Hepatocyte (in vitro differentiated cells): Measurements from ENCODE around the gene WDR59. TPM values are rescaled to one million over a fixed set of nuclear protein-coding genes. Genes with fewer than 3 reads are reported as not detected.

Experiments used
- DNase-seq: peaks from one replicate; pipeline ENCODE4 v3.0.0-alpha.2; 2016; ENCODE audit warnings: low spot score
- H2AFZ ChIP-seq: fragments of 200-600 bp; sonication (generic); 2 replicates; pipeline ENCODE4 v1.6.0; 2016; ENCODE audit warnings: antibody characterized with exemption, mild to moderate bottlenecking
- H3K27ac ChIP-seq: fragments of 200-600 bp; sonication (generic); 2 replicates; pipeline ENCODE4 v1.5.1; 2016; ENCODE audit warnings: mild to moderate bottlenecking
- H3K27me3 ChIP-seq: fragments of 200-600 bp; sonication (generic); 2 replicates; pipeline ENCODE4 v1.6.1; 2016
- H3K36me3 ChIP-seq: fragments of 200-600 bp; sonication (generic); replicated peaks from 2 replicates; pipeline ENCODE4 v1.5.1; 2016; ENCODE audit warnings: low read depth; ENCODE audit not compliant: insufficient read depth
- H3K4me1 ChIP-seq: fragments of 200-600 bp; sonication (generic); 2 replicates; pipeline ENCODE4 v1.5.1; 2016; ENCODE audit warnings: mild to moderate bottlenecking, moderate library complexity; ENCODE audit not compliant: insufficient read depth
- H3K4me2 ChIP-seq: fragments of 200-600 bp; sonication (generic); 2 replicates; pipeline ENCODE4 v1.6.0; 2016
- H3K4me3 ChIP-seq: fragments of 200-600 bp; sonication (generic); 2 replicates; pipeline ENCODE4 v1.5.1; 2016; ENCODE audit warnings: mild to moderate bottlenecking
- H3K79me2 ChIP-seq: fragments of 200-600 bp; sonication (generic); 2 replicates; pipeline ENCODE4 v1.6.0; 2017; ENCODE audit warnings: mild to moderate bottlenecking
- H3K9me2 ChIP-seq: fragments of 200-600 bp; sonication (generic); replicated peaks from 2 replicates; pipeline ENCODE4 v1.6.0; 2017; ENCODE audit warnings: mild to moderate bottlenecking; ENCODE audit not compliant: insufficient read depth
- H3K9me3 ChIP-seq: fragments of 200-600 bp; sonication (generic); 2 replicates; pipeline ENCODE4 v1.5.1; 2016; ENCODE audit warnings: low read depth, mild to moderate bottlenecking
- H4K20me1 ChIP-seq: fragments of 200-600 bp; sonication (generic); 2 replicates; pipeline ENCODE4 v1.6.0; 2016; ENCODE audit warnings: mild to moderate bottlenecking; ENCODE audit not compliant: insufficient read depth, poor library complexity, severe bottlenecking
- EZH2 ChIP-seq: fragments of 200-600 bp; sonication (generic); IDR thresholded peaks from 2 replicates; pipeline ENCODE4 v1.6.1; 2016; ENCODE audit warnings: antibody characterized with exemption, mild to moderate bottlenecking, borderline replicate concordance
- EZH2phosphoT487 ChIP-seq: fragments of 200-600 bp; sonication (generic); IDR thresholded peaks from one replicate; pipeline ENCODE4 v1.6.1; 2018; ENCODE audit warnings: antibody characterized with exemption, mild to moderate bottlenecking, low read depth, moderate library complexity; ENCODE audit not compliant: unreplicated experiment, severe bottlenecking
- WGBS: methylation state at CpG from one replicate; pipeline ENCODE4 v1.1.6; 2016; ENCODE audit warnings: low lambda C conversion rate; ENCODE audit errors: missing lambda C conversion rate; 5-methylcytosine and 5-hydroxymethylcytosine counted together
- polyA plus RNA-seq: library from polyadenylated mRNA; unstranded; fragments of >200 nt; fragmentation: Nextera tagmentation; extraction: Ambion mirVana; gene quantifications from 2 replicates; pipeline ENCODE4 v1.2.1, GENCODE V29; 2016
- total RNA-seq: library from RNA; depleted of rRNA; stranded (reverse); fragments of >200 nt; gene quantifications from 2 replicates; pipeline ENCODE4 v1.2.3, GENCODE V29; 2014
- TF ChIP-seq, protein P1 (sequence below): fragments of 200-600 bp; sonication (generic); IDR thresholded peaks from 2 replicates; pipeline ENCODE4 v1.5.1; 2016; ENCODE audit warnings: antibody characterized with exemption, mild to moderate bottlenecking; ENCODE audit not compliant: poor library complexity

The WDR59 gene
- total and polyA plus RNA-seq, 2 experiments from 2014 or later: 32.8 to 35.7 TPM

DNA sequence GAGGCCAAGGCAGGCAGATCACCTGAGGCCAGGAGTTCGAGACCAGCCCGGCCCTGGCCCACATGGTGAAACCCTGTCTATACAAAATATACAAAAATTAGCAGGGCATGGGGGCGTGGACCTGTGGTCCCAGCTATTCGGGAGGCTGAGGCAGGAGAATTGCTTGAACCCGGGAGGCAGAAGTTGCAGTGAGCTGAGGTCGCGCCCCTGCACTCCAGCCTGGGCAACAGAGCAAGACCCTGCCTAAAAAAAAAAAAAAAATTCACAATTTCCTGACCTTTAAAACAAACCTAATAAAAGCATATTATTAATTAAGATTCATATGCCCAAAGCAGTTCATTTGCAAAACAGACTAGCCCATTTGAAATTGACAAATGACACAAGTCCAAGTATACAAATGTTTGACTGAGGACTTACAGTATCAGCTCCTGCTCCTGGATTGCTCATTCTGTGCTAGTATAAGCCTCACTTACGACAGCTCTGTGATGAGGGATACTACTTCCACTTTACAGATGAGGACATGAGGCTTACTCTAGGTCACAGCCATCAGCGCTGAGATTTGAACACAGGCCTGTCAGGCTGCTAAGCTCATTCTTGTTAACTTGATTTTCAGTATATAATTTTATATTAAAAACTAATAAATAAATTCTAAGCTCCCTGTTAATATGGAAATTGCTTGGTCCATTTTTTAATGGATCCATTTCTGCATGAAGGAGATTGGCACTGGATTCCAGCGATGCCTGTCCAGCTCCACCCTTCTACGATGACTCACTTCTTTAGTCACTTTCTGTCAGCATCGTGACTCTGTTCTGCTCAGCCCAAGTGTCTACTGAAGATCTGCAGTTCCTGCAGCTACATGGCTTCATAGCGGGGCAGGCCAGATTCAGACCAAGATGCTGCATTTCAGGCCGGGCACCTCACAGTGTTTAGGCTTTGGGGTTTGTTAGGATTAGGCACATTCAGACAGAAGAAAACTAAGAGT lies 88.2 kb downstream of the WDR59 start:
- 94% methylated on average over 14 of the region's 14 CpGs for WGBS
- TF ChIP-seq EZH2phosphoT487 (no peak), EZH2 (no peak)
- TF ChIP-seq, protein P1, sequence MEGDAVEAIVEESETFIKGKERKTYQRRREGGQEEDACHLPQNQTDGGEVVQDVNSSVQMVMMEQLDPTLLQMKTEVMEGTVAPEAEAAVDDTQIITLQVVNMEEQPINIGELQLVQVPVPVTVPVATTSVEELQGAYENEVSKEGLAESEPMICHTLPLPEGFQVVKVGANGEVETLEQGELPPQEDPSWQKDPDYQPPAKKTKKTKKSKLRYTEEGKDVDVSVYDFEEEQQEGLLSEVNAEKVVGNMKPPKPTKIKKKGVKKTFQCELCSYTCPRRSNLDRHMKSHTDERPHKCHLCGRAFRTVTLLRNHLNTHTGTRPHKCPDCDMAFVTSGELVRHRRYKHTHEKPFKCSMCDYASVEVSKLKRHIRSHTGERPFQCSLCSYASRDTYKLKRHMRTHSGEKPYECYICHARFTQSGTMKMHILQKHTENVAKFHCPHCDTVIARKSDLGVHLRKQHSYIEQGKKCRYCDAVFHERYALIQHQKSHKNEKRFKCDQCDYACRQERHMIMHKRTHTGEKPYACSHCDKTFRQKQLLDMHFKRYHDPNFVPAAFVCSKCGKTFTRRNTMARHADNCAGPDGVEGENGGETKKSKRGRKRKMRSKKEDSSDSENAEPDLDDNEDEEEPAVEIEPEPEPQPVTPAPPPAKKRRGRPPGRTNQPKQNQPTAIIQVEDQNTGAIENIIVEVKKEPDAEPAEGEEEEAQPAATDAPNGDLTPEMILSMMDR: no peak

DNA sequence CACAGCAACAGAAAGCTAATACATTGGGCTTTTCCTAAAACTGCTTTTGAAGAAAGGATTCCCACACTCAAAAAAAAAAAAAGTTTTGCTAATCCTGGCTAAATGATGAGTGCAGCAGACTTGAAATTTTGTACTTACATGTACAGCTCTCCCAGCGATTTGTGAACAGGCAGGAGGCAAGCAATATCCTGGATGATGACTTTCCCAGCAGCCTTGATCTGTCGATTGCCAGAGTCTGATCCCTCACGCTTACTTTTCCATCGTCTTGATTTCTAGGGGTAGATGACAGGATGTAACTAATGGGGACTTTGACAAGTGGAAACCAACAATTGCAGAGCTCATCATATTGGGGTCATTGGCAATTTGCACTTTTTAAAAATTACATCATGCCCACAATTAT lies 91.4 kb downstream of the WDR59 start:
- Histone ChIP-seq H3K27me3 (no peaks in the 10 kb centered on the region), H3K4me3 (no peak overlapping the region), H3K9me2 (no peaks in the 10 kb centered on the region), H3K4me1 (no peaks in the 10 kb centered on the region), H4K20me1 (no peaks in the 10 kb centered on the region), H3K27ac (no peak overlapping the region), H2AFZ (no peak overlapping the region), H3K36me3 (no peaks in the 10 kb centered on the region), H3K4me2 (no peak overlapping the region), H3K9me3 (no peaks in the 10 kb centered on the region), H3K79me2 (no peaks in the 10 kb centered on the region)
- TF ChIP-seq EZH2 (no peak), EZH2phosphoT487 (no peak)
- TF ChIP-seq, protein P1: no peak
- DNase-seq: no peak
- 93% methylated on average over 4 of the region's 4 CpGs for whole genome bisulfite sequencing

More for the DNA sequence above, 88.2 kb downstream of the WDR59 start:
- no peak overlapping the region for H3K4me3 ChIP-seq
- no peak overlapping the region for H3K27ac ChIP-seq
- H3K4me1 ChIP-seq: no peaks in the 10 kb centered on the region
- no peak for DNase-seq
- no peaks in the 10 kb centered on the region for H3K36me3 ChIP-seq
- no peaks in the 10 kb centered on the region for H4K20me1 ChIP-seq
- no peaks in the 10 kb centered on the region for H3K27me3 ChIP-seq
- H2AFZ ChIP-seq: no peak overlapping the region
- no peaks in the 10 kb centered on the region for H3K9me2 ChIP-seq
- no peaks in the 10 kb centered on the region for H3K79me2 ChIP-seq
- H3K9me3 ChIP-seq: no peaks in the 10 kb centered on the region
- no peak overlapping the region for H3K4me2 ChIP-seq

DNA sequence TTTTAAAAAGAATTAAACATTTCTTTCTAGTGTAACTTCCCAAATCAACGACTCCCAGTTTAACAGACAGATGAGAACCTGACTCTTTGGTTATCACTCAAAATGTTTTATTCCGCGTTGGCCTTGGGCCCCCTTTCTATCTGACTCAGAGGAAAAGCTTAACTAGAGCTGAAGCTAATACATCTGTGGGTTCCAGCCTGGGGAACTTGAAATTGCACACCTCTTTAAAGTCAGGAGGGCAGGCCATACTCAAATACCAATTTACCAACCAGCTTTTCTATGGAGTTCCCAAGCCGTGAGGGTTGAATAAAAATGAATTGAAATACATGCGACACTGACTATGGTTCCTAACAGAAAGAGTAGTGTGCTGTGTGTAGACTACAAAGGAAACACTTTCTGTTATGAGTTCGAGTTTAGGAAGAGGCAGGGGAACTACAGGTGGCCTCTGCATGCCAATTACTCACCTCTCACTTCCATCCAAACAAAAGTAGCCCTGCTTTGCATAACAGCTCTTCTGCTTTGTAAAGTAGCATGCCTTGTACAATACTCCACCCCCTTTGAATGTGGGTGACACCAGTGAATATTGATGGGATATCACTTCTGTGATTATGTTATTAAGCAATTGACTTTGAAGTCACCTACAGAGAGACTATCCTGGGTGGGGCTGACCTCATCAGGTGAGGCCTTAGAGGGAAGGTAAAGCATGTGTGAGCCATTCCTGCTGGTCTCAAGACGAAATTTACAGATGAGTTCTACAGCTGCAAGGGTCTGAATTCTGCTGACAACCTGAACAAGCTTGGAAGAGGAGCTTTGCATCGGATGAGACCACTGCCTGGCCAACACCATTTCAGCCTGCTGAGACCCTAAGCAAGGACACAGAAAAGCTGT lies 92.1 kb downstream of the WDR59 start:
- 96% methylated on average over 8 of the region's 8 CpGs for WGBS
- Histone ChIP-seq H3K36me3 (no peaks in the 10 kb centered on the region), H3K9me3 (no peaks in the 10 kb centered on the region), H3K27me3 (no peaks in the 10 kb centered on the region), H2AFZ (no peak overlapping the region), H3K4me3 (no peak overlapping the region), H3K4me2 (no peak overlapping the region), H3K9me2 (no peaks in the 10 kb centered on the region), H3K79me2 (no peaks in the 10 kb centered on the region), H3K27ac (no peak overlapping the region), H4K20me1 (no peaks in the 10 kb centered on the region), H3K4me1 (no peaks in the 10 kb centered on the region)
- TF ChIP-seq EZH2: no peak
- TF ChIP-seq, protein P1: no peak
- TF ChIP-seq EZH2phosphoT487: no peak
- DNase-seq: no peak
